Hepatic stellate cell (primary cell): ENCODE data around the gene MYOG.

Source experiments
- DNase-seq: peaks from one replicate; pipeline ENCODE4 v3.0.0; 2011; ENCODE audit warnings: low spot score

Gene MYOG

DNA sequence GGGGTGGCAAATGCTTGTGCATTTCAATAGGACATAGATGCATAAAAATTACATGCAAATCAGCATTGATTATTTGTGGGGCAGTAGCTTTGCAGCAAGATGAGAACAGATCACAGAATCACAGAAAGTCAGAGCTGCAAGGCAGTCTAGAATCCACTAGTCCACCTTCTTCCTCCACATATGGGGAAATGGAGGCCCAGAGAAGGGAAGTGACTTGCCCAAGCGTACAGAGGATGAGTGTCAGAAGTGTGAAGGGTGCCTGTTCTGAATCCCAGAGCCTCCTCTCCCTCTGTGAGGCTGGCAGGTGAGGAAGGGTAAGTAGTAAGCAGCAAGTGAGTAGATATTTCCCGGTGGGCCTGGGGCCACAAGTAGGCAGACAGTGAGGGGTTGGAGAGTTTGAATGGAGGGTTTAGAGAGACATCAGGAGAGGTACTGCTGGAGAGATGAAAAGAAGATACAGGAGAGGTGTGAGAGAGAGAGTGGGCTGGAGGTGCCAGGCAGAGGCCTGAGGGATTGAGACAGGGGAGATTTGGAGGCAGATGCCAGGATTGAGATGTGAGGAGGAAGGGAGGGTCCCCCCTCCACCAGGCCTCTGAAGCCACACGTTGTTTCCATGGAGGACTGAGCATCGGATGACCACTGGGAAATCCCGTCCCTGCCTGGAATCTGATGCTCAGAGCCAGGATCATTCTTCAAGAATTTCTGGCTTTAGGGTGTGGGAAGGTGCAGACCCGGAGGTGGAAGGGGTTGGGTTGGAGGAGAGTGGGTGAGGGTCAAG is 4.8 kb upstream of the MYOG start:
- DNase-seq = no peak

DNA sequence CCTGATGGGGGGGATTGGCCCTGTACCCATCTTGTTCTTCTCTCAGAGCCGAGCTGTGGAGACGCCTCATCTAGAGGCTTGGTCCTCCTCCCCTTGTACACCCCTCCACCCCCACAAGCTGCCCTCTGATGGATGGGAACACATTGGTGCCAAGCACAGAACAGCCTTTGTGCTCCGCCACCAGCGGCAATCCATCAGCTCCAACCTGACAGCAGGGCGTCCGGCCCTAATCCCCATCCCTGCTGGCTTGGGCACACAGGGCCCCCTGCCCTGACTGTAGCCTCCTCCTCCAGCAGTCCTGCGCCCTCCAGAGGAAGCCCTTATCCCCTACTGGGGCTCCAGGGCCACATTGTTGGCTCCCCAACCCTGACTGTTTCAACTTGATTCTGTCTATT is 3.8 kb upstream of the MYOG start:
- no peak for DNase-seq

DNA sequence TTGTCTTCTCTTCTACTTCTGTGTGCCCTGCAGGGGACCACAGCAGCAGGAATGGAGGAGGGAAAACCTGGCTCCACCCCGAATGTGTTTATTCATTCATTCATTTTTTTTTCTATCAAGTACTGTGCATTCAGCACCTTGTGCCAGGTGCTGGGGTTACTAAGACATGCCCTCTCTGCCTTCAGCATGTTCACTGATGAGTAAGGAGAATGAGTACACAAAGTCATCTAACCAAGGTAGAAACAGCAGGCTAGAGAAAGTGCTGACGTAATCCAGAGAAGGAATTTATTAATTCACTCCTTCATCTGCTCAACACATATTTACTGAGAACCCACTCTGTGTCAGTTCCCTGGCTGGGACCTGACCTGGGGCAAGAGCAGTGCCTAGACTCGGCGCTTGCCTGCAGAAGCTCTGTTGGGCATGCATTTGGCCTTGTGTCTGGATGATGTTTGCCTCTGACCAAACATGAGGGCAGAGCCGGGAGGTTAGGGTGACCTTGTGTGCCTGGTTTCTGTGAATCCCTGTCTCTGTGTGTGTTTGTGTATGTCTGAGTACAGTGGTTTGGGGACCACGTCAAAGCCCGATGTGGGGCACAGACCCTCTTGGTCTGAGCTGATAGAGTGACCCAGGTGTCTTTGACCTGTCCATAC is 3.3 kb upstream of the MYOG start:
- DNase-seq = no peak

DNA sequence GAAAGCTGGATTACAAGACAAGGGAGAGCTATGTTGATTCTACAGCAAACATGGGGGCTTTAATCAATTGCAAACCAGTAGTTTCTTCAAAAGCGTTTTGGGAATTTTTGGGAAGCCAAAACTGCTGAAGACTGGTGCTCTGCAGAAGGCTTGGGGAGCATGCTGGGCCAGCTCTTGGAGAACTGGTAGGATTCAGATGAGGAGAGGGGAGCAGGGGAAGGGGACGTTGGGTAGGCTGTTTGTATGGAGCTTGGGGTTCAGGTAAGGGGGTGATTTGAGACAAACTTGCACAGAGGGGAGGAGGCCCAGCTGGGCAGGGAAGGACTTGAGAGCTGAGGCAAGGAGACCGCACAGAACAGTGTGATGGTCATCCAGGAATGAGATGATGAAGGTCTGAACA is 2.6 kb upstream of the MYOG start:
- DNase-seq = no peak

DNA sequence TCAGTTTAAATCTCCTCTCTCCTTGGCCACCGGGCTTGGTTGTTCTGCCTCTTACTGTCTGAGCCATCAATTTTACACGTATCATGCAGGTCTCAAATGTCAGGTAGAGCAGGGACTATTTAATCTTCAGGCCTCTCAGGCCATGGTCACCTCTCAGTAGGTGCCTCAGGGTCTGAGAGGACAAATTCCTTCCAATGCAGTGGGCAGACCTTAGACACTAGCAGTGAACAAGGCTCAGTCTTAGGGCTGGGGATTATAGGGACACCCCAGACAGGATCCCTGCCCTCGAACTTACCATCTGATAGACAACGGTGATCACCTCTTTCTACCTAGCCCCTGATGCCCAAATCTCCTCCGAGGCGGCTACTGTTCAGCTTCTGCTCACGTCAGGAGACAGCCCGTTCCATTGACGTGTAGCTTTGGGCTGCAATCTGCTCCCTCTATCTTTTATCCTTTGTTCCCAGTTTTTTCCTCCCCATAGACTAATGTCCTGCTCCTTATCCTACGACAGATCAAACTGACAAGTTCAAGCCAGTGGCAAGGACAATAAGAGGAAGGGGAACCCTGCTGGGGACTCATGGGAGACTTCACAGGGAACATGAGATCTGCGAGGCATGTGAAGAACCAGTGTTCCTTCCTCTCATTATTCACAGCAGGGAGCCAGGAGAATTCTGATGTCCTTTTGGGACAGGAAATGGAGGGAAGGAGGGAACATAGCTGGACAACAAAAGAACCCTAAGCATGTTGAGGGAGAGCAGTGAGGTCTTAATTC is 1.4 kb upstream of the MYOG start:
- no peak for DNase-seq

DNA sequence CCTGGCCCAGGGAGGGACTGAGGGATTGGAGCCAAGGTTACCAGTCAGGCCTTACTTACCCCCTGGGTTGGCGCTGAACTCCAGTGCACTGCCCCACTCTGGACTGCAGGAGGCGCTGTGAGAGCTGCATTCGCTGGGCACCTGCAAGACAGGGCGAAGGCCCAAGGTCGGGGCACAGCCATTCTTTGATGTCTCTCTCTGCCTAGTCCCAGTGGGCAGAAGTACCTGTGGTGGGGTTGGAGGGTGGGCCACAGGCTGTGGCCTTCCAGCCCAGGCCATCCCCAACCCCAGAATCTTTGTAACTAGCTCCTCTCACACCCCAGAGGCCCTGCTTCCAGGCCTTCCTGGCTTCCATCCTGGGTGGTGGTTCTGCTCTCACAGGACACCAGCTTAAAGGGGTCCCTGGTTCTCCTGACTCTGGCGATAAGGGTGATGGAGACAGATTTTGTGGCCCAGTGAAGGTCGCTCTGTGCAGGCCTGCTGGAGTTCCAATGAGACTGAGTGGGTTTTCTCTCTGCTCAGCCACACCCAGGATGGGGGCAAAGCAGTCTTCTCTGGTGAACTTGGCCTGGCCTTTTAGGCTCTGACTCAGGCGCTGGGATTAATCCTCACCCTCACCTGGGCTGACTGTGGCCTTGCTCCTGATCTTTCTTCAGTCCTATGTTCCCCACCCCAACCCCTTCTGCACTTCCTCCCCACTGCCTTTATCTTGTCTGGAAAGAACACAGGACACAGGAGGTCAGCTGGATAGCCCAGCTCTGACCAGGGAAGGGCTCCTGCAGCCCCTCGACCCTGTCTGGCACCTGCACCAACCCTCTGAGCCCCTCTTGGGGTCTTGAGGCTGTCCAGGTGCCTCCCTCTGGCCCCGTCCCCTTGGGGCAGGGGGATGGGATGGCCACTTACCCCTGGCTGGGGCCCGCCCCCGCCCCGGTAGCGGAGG is 954 bp downstream of the MYOG start:
- DNase-seq = no peak

DNA sequence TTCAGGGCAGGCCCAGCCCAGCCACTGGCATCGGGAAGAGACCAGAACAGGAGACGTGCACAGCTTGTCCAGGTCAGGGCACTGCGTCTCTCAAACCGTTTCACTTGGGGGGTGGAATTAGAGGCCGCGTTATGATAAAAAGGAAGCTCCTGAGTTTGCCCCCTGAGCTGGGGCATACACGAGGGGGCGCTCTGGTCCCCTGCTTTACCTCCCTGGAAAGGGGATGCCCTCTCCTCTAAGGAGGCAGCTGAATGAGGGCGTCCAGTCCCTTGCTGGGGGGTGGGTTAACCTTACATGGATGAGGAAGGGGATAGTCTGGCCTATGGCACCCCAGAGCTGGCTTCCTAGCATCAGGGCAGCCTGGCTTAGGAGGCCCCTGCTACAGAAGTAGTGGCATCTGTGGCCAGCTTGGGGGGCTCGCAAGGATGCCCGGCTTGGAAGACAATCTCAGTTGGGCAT is 2.3 kb downstream of the MYOG start:
- no peak for DNase-seq

DNA sequence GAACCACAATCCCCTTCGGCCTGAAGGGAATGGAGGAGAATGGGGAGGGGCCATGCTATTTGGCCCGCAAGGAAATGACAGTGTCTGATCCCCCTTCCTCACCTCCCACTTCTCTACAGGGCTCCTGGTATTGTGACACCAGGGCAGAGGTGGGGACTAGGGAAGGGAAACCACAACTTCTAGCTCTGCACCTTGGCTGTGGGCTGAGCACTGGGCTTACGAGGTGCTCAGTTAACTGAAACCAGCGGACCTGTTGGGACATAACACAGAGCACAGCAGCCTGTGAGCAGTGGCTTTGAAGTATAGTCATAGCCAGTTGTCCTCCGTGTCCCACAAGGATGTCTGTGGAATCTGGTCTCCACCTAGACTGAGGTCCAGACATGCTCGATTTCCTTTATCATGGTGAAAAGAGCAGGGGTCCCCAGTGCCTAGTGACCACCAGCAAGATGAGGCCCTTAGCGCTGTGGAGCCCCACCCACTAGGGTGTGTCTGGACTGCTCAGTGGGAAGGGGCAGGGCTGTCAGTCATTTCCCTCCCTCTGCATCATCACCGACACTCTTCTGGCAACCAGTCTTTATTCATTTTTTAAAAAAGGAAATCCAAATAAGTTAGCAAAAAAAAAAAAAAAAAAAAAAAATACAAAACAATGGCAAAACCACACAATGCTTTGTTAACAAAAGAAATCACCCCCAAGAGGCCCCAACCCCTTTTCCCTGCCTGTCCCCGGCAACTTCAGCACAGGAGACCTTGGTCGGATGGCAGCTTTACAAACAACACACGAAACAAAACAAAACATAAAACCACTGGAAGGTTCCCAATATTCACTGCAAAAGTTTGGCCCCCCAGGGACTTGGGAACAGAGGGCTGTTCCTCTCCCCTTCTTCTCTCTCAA is 3.0 kb downstream of the MYOG start:
- no peak for DNase-seq

DNA sequence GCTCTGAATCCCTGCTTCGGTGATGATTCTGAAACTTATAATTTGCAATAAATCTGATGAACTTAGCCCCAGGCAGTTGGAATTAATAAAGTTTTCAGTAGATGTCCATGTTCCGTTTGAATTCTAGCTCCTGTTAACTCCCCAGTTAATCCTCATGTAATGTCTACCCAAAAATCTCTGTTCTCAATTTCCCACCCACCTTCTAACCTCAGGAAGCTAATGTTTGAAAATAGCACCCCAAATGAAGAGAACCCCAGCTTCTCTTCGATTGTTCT is 3.6 kb downstream of the MYOG start:
- DNase-seq = no peak

DNA sequence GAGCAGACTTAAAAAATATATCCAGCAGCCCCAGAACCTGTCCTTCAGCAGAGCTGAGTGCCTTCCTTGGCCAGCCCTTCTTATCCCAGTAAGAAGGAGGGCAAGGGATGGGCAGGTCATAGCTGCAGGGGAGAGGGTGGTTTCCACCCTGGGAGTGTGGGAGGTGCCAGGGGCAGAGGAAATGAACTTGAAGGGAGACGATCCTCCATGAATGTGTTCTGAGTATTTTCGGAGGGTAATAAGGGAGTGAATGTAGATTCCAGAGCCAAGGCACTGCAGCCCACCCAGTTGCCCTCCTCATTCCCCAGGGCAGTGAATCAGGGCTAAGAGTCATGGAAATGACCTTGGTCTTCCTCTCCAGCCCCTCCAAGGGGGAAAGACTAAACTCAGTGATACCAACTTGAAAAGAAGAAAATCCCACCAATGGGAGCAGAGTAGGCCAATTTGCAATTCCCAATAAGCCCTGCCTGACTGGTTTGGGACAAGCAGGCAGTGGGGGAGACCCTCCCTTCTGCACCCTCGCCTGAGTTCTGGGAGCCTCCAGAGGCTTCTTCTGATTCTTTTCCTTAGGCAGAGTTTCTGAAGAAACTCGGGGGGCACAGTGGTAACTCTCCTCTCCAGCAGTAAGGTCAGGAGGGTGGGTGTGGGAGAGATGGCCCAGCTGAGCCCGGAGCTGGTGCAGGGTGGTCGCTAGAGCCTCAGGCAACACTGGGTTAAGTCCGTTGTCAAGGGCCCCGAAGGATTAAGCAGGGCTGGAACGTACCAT is 4.2 kb downstream of the MYOG start:
- DNase-seq = no peak

DNA sequence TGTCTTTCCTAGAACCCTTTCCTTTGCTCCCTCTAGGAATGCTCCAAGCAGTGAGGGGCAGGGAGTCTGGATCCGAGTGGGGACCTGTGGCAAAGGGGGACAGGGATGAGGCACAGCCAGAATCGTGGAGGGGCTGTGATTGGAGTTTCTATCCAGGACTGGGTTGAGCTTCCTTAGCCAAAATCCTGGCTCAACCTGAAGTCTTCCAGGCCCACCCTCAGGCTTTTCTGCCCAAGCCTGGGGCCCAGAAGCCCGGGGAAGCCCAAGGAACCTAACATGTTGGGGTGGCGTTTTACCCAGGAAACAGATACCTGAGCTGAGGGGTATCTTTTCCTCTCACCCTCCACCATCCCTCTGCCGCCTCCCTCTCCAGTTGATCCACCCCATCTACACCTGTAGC is 5.4 kb downstream of the MYOG start:
- DNase-seq = no peak

DNA sequence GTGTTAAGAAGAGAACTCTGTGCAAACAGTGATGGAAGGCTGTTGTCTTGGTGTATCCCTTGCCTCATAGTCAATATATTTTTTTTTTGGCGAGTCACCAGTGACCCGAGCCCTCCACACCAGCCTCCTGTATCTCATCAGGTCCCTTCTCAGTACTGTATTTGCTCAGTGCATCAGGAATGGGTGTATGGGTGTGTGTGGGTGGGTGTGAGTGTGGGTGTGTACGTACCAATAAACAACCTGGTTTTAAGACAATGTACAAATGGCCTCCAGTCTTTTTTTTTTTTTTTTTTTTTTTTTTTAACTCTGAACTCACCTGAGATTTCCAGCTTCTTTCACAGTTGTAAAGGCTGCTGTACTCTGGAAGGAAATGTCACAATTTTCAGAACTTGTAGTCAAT is 7.3 kb downstream of the MYOG start:
- no peak for DNase-seq

DNA sequence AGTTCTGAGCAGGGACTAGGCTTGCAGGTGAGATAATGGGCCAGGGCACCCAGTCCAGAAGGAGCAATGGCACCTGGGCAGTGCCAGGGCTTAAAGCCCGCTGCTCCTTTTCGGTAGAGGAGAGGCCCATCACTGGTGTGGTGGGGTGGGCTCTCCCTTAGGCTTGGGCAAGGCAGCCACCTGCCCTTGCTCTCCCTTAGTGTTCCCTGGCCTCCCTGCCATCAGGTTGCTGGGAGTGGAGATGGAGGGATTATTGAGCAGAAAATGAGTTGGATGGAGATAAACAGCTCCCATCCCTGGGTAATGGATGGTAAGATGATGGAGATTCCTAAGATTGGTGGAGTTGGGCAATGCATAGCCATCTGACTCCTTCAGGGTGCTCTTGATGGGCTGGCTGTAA is 7.9 kb downstream of the MYOG start:
- no peak for DNase-seq

DNA sequence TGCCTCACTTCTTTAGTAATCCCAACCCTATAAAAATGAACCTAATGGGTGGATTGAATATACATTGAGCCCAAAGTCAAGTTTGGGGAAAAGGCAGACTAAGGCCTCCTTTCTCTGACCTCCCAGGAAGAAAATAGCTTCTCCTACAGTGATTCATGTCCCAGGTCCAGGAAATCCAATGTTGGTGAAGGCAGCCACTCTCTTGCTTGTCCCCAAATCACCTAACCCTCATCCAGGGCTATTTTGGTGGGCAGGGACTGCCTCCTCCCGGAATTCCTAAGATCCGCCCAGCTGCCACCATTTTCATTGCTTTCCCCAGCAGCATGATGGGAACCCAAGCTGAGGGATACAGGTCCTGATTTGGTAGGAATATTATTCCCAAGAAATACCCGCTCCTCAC is 8.4 kb downstream of the MYOG start:
- DNase-seq = no peak

DNA sequence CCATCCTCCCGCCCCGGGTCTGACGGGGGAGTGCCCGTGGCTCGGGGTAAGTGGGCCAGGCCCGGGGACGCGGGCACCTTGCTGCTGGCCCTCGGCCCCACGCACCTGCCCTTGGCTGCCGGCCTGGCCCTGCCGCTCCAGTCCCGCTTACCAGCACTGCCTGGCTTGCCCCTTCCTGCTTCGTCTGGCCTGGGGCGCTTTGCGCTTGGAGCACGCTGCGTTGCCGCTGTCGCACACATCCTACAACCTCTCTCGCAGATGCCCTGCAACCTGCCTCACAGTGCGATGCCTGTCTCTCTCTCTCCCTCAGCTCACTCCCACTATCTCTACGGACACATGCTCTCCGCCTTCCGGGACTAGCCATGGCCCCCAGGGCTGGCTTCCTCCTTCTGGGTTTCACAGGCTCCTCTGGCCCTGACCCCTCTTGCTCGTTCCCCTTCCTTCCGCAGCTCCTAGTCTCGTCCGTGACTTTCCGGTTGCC is 9.7 kb downstream of the MYOG start:
- no peak for DNase-seq

DNA sequence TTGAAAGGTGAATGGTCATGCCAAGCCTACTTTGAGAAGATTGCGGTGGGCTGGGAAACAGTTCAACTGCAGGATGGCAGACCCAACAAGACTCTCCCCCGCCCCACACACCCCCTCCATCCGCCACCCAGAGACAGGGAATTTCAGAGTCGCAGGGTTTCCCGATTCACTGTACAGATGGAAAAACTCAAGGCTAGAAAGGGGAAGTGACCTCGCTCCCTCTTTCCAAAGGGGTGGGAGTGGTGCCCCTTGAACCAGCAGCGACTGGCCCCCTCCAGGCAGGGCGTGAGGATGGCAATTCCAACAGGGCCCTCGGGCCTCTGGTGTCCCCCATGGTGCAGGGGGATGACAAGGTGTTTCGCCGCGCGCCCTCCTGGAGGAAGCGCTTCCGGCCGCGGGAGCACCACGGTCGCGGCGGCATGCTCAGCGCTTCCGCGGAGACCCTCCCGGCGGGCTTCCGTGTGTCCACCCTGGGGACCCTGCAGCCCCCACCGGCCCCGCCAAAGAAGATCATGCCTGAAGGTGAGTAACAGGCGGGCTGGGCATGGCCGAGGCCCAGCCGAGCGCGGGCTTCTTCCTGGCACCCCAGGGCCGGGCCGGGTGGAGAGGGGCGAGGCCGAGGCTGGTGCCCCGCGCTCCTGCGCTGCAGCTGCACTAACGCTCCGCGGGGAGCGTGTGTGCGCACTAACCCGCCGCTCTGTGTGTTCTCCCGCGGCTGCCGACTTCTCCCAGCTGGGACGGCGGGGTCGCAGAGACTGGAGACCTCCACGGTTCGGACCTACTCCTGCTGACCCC is 10.4 kb downstream of the MYOG start:
- no peak for DNase-seq

DNA sequence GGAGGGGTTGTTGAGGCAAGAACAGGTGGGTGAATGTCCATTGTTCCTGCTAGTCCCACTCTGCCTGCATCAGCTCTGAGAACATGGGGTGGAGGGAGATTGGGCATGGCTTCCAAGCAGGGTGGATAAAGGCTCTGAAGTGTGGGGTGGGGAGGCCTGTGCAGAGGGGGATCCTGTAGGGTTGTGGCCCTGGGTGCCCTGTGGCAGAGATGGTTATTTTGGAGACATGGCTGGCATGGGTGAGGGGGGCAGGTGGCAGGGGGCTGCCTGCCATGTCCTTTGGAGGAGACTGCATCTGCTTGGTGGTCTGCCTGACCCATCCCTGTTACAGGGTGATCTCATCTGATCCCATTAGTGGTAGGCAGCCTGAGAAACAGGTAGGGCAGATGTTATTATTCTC is 11.2 kb downstream of the MYOG start:
- DNase-seq = no peak

DNA sequence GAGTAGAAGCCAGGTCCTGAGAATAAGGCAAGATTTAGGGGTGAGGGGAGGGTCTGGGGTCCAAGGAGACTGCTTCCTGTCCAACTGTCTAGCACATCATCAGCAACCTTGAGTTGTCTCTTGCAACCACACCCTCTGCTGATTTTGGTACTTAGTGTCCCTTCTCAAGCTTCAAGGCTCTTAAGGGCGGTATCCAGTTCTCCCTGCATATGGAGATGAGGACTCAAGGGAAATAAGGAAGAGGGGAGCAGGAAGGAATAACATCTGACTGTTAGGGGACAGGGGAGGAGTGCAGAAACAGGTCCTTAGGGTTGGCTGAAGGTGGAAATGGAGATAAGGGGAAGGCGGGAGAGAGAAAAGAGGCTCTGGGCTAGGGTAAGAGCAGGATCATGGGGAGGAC is 12.3 kb downstream of the MYOG start:
- no peak for DNase-seq

DNA sequence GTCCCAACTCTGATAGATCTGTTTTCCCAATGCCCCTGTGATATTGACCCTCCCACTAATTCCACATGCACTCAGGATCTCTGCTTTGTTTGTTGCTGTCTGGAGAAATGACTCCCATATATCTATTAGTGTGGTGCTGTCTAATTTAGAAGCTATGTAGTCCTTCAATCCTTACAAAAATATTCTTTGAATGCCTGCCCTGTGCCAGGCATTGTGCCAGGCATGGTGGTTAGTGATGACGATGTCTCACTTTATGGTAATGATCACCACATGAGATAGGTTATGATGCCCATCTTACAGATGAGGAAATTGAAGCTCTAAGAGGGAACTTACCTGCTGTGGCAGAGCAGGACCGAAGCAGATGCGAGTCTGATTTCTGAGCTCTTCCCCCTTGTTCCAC is 12.9 kb downstream of the MYOG start:
- DNase-seq = no peak
